Naive B cell (primary cell): ENCODE data around the gene CTSW. TPM values are rescaled to one million over a fixed set of nuclear protein-coding genes. Genes with fewer than 3 reads are reported as not detected.
A peak's percentile ranks its signal among the peaks of the same experiment; 100 is the strongest.

ENCODE experiments used
- ATAC-seq, 2 donors: fragments of 150-1000 bp; cut with Tn5 transposase; 2 replicates each; pipeline ENCODE4 v1.10.0; 2021; ENCODE audit warnings: low read depth in 2 of 2, mild to moderate bottlenecking in 2 of 2, moderate library complexity in 2 of 2
- DNase-seq: peaks from one replicate; pipeline ENCODE4 v3.0.0; 2022
- H3K27ac Mint-ChIP-seq, 6 donors: one replicate each; pipeline ENCODE4 v1.8.0; 2020 to 2022; ENCODE audit warnings: mild to moderate bottlenecking in 6 of 6, mixed read lengths in 6 of 6, moderate library complexity in 5 of 6, inconsistent platforms in 2 of 6
- H3K27me3 Mint-ChIP-seq, 3 donors: one replicate each; pipeline ENCODE4 v1.8.0; 2021 to 2022; ENCODE audit warnings: mixed read lengths in 3 of 3, mild to moderate bottlenecking in 1 of 3
- H3K36me3 Mint-ChIP-seq, 2 donors: one replicate each; pipeline ENCODE4 v1.8.0; 2020 to 2022; ENCODE audit warnings: mixed read lengths in 2 of 2, inconsistent platforms in 1 of 2, mild to moderate bottlenecking in 1 of 2
- H3K4me1 Mint-ChIP-seq, 3 donors: one replicate each; pipeline ENCODE4 v1.8.0; 2020 to 2022; ENCODE audit warnings: mixed read lengths in 3 of 3, inconsistent platforms in 1 of 3, mild to moderate bottlenecking in 1 of 3, moderate library complexity in 1 of 3
- H3K4me3 Mint-ChIP-seq, 8 donors: one replicate each; pipeline ENCODE4 v1.8.0; 2020 to 2022; ENCODE audit warnings: mild to moderate bottlenecking in 8 of 8, mixed read lengths in 8 of 8, moderate library complexity in 8 of 8, inconsistent platforms in 2 of 8
- H3K9me3 Mint-ChIP-seq, 7 donors: one replicate each; pipeline ENCODE4 v1.8.0; 2020 to 2022; ENCODE audit warnings: mixed read lengths in 7 of 7, mild to moderate bottlenecking in 5 of 7, inconsistent platforms in 2 of 7, moderate library complexity in 1 of 7
- polyA plus RNA-seq, 6 donors: library from polyadenylated mRNA; unstranded; fragments of 300-500 nt; fragmentation: Illumina TruSeq; gene quantifications; one replicate each; pipeline ENCODE4 v1.2.3, GENCODE V29; 2021; ENCODE audit warnings: low read depth in 6 of 6

CTSW gene
- polyA plus RNA-seq, 6 donors from 2014 or later = 0.68 to 7.2 (median 3.0) TPM

- Mint-ChIP-seq H3K27ac (no peak overlapping the region), H3K27me3 (no peaks in the 10 kb centered on the region), H3K4me1 (peaks cover 20 to 30% (median 28%) of the 10 kb centered on the region in 3 donors), H3K4me3 (no peak overlapping the region), H3K9me3 (no peaks in the 10 kb centered on the region), H3K36me3 (peaks cover 14 to 26% of the 10 kb centered on the region in 2 donors)
- DNase-seq (no peak), ATAC-seq (no peak)
Measured at GRCh38 chr11:65851083-65851579, 28.5 kb upstream of the CTSW start.

GRCh38 chr11:65851811-65852507 lies 27.7 kb upstream of the CTSW start:
- peaks cover 14 to 26% of the 10 kb centered on the region in 2 donors for H3K36me3 Mint-ChIP-seq

GRCh38 chr11:65852508-65853245 lies 27.0 kb upstream of the CTSW start:
- Mint-ChIP-seq H3K27me3 (no peaks in the 10 kb centered on the region), H3K4me1 (peaks cover 26 to 39% (median 36%) of the 10 kb centered on the region in 3 donors), H3K36me3 (peaks cover 14 to 26% of the 10 kb centered on the region in 2 donors), H3K9me3 (no peaks in the 10 kb centered on the region), H3K27ac (peak overlapping the region in 1 of 6 donors; percentile 67), H3K4me3 (peak overlapping the region in 1 of 8 donors; percentile 91)
- ATAC-seq (no peak), DNase-seq (no peak)

More at GRCh38 chr11:65851811-65852507, 27.7 kb upstream of the CTSW start:
- Mint-ChIP-seq H3K4me1 (peaks cover 26 to 38% (median 36%) of the 10 kb centered on the region in 3 donors), H3K9me3 (no peaks in the 10 kb centered on the region), H3K27ac (peak overlapping the region in 1 of 6 donors; percentile 54), H3K4me3 (peak overlapping the region in 1 of 8 donors; percentile 2), H3K27me3 (no peaks in the 10 kb centered on the region)
- DNase-seq = no peak
- ATAC-seq = no peak

GRCh38 chr11:65853246-65853979 lies 26.2 kb upstream of the CTSW start:
- Mint-ChIP-seq H3K9me3 (no peaks in the 10 kb centered on the region), H3K27me3 (no peaks in the 10 kb centered on the region), H3K4me1 (peaks cover 28 to 42% (median 41%) of the 10 kb centered on the region in 3 donors), H3K4me3 (peak overlapping the region in 2 of 8 donors; percentile 76 to 91), H3K27ac (peak overlapping the region in 4 of 6 donors; percentile 42 to 67 (median 57)), H3K36me3 (peaks cover 14 to 26% of the 10 kb centered on the region in 2 donors)
- ATAC-seq (no peak), DNase-seq (no peak)

DNA sequence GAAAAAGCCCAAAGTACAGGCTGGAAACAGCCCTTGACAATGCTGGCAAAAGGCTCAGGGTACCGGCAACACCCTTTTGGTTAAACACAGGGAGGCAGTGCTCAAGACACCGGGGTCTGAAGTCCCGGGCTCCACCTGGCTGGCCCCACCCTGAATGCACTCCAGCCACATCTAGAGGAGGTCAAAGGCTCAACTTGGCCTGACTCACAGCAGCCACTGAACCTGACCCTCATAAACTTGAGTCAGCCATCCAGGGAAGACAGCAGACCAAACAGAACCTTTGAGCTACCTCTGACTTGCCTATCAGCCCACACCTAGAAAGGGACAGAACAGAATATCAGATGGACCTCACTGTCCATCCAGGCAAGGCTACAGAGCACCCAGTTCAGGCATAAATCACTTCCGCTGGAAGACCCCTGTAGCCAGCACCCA lies 25.5 kb upstream of the CTSW start:
- Mint-ChIP-seq H3K9me3 (no peaks in the 10 kb centered on the region), H3K27me3 (no peaks in the 10 kb centered on the region), H3K27ac (peak overlapping the region in 1 of 6 donors; percentile 65), H3K4me1 (peaks cover 35 to 48% (median 48%) of the 10 kb centered on the region in 3 donors), H3K36me3 (peaks cover 14 to 26% of the 10 kb centered on the region in 2 donors), H3K4me3 (peak overlapping the region in 6 of 8 donors; percentile 20 to 96 (median 78))
- ATAC-seq (no peak), DNase-seq (no peak)

DNA sequence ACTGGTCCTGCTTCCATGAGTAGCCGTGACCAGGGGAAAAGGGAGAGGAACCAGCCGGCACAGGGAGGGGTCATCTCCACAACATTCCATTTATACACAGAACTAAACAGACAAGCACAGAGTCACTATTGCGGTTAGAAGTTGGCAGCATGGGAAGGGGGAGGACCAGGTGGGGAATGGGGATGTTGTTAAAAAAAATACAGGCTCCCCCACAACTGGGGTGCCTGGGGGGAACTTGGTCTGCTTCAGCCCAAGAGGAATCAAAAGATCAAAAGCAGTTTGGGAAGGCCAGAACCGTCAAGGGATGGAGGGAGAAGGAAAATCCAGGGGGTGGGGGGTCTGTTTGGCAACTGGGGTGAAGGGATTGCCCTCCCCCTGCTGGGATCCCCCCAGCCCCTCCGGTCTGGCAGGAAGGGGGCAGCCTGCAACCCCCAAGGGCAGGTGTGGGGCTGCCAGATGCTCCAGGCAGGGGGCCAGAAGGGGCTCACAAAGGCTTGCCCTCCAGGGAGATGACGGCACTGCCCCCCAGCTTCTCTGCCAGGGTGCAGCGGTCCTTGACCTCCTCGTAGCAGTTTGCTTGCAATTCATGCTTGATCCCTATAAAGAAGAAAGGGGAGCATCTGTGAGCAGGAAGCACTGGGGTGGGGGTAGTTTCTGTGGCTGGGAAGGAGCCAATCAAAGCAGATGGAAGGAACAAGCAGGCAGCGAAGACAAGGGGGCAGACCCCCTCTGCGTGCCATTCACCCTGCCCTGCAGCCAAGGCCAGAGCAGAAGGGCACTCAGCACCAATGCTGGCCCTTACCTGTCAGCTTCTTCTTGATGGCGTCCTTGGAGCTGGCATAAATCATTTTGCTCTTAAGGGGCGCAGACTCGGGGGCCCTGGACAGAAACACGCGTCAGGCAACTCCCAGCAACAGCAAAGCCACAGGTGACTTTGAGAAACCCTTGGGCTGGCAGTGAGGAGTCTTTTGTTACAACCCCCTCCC lies 24.5 kb upstream of the CTSW start:
- Mint-ChIP-seq H3K27me3 (no peaks in the 10 kb centered on the region), H3K4me3 (peak overlapping the region; percentile 39 to 97 (median 93)), H3K4me1 (peaks cover 41 to 58% (median 56%) of the 10 kb centered on the region in 3 donors), H3K9me3 (no peaks in the 10 kb centered on the region), H3K36me3 (peaks cover 14 to 26% of the 10 kb centered on the region in 2 donors), H3K27ac (peak overlapping the region in 3 of 6 donors; percentile 36 to 86 (median 44))
- DNase-seq (no peak), ATAC-seq (no peak)

GRCh38 chr11:65855927-65856363 lies 23.7 kb upstream of the CTSW start:
- H3K9me3 Mint-ChIP-seq = no peaks in the 10 kb centered on the region
- no peak for ATAC-seq
- H3K36me3 Mint-ChIP-seq = peaks cover 14 to 26% of the 10 kb centered on the region in 2 donors
- peak overlapping the region in 4 of 6 donors; percentile 58 to 97 (median 80) for H3K27ac Mint-ChIP-seq
- DNase-seq = no peak
- H3K4me1 Mint-ChIP-seq = peaks cover 44 to 61% (median 58%) of the 10 kb centered on the region in 3 donors
- H3K27me3 Mint-ChIP-seq = no peaks in the 10 kb centered on the region
- peak overlapping the region; percentile 88 to 97 (median 94) for H3K4me3 Mint-ChIP-seq

GRCh38 chr11:65856689-65857499 lies 22.7 kb upstream of the CTSW start:
- Mint-ChIP-seq H3K4me3 (peak overlapping the region; percentile 88 to 97 (median 94)), H3K27ac (peak overlapping the region; percentile 58 to 97 (median 94)), H3K4me1 (peaks cover 43 to 64% (median 61%) of the 10 kb centered on the region in 3 donors), H3K36me3 (peaks cover 10 to 22% of the 10 kb centered on the region in 2 donors), H3K9me3 (no peaks in the 10 kb centered on the region), H3K27me3 (no peaks in the 10 kb centered on the region)
- DNase-seq = peak; percentile 82
- peak; percentile 18 for ATAC-seq

DNA sequence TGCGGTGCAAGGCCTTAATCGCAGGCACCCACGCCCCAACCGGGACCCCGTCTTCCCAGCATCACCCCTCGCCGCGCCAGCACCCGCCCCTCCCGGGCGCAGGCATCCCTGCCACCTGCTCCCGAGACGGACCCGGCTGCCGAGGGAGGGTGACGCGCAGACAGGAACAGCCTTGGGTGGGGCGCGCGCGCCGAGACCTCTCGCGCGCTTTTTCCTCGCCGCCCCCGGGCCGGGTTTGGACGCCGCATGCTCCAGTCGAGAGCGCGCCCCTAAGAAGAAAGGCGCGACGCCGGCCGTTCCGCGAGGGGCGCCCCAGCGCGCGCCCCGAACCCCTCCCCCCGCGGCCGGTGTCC lies 22.2 kb upstream of the CTSW start:
- Mint-ChIP-seq H3K36me3 (peaks cover 6 to 19% of the 10 kb centered on the region in 2 donors), H3K4me1 (peaks cover 42 to 65% (median 60%) of the 10 kb centered on the region in 3 donors), H3K27ac (peak overlapping the region in 3 of 6 donors; percentile 32 to 97 (median 93)), H3K4me3 (peak overlapping the region; percentile 88 to 97 (median 94)), H3K27me3 (no peaks in the 10 kb centered on the region), H3K9me3 (no peaks in the 10 kb centered on the region)
- DNase-seq (no peak), ATAC-seq (peak in 1 of 2 donors; percentile 1)

DNA sequence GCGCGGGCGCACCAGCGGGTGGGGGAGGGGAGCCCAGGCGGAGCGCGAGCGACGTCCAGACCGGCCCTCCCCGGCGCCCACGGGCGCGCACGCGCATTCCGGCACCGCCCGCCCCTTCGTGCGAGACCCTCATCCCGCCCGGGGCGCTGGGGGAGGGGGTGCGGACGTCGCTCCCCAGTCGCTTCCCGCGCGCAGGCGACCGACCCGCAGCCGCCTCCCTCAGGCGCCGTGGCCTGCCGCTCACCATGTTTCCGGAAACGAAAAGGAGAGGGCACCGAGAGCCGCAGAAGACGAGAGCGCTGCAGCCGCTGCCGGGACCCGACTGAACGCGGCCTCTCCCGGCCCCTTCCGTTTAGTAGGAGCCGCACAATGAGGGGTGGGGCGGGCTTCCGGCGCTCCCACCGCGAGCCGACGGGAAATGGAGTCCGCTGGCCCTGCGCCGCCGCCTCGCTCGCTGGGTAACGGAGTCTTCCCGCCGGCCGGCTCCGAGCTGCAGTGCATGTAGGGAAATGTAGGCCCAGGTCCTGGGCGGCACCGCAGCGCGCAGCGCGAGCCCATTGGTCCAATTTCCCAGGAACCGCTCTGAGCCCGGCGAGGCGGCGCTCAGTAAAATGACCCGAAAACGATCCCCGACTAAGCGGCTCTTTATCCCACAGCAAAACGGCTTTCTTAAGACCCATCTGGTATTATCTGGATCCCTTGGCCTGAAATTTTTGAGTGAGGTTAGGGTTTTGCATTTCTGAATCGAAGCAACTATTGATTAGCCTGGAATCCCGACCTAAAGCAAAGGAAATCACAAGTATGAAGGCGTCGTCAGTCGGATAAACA lies 21.6 kb upstream of the CTSW start, which contains the start of gene CFL1:
Gene CFL1, minus strand, starts transcription at position 328 of the 828 bp plus-strand sequence. Its CDS starts 81 bp downstream, at position 247.
- ATAC-seq (peak; percentile 64 to 65), DNase-seq (peak; percentile 98)
- Mint-ChIP-seq H3K9me3 (no peaks in the 10 kb centered on the region), H3K27me3 (no peaks in the 10 kb centered on the region), H3K4me1 (peaks cover 48 to 66% (median 65%) of the 10 kb centered on the region in 3 donors), H3K27ac (peak within 1 kb of the TSS; percentile 93 to 98 (median 97)), H3K4me3 (peak within 1 kb of the TSS; percentile 91 to 99 (median 96)), H3K36me3 (peaks cover 6 to 25% of the 10 kb centered on the region in 2 donors)
